Left lung (tissue), 10 donors: ENCODE data around the gene KRTAP10-9. TPM values are rescaled to one million over a fixed set of nuclear protein-coding genes. Genes with fewer than 3 reads are reported as not detected.
"Not testable (repeated sequence)": the region's sequence is repeated elsewhere in the genome, so short reads cannot be mapped to it uniquely, and the experiment has no call there.

Source experiments
- ATAC-seq: fragments of 200-7000 bp; cut with Tn5 transposase; one replicate; pipeline ENCODE4 v1.9.1; 2020; ENCODE audit warnings: moderate library complexity
- DNase-seq, 4 donors: peaks; one replicate each; pipeline ENCODE4 v3.0.0-alpha.2; 2013 to 2020
- H3K27ac ChIP-seq, 2 donors: fragments of 200-600 bp; sonication (generic) in 1 of 2; one replicate each; pipeline versions ENCODE4 v1.5.0 to v1.8.0; 2020 to 2021
- H3K27me3 ChIP-seq, 2 donors: fragments of 200-600 bp; sonication (generic) in 1 of 2; one replicate each; pipeline versions ENCODE4 v1.5.0 to v1.8.0; 2020 to 2021
- H3K36me3 ChIP-seq, 2 donors: fragments of 200-600 bp; sonication (generic) in 1 of 2; one replicate each; pipeline versions ENCODE4 v1.5.0 to v1.8.0; 2020 to 2021
- H3K4me1 ChIP-seq, 2 donors: fragments of 200-600 bp; one replicate each; pipeline ENCODE4 v1.8.0; 2021
- H3K4me3 ChIP-seq, 2 donors: fragments of 200-600 bp; sonication (generic) in 1 of 2; one replicate each; pipeline versions ENCODE4 v1.5.0 to v1.8.0; 2020 to 2021; ENCODE audit warnings: mild to moderate bottlenecking in 1 of 2
- H3K9me3 ChIP-seq, 2 donors: fragments of 200-600 bp; sonication (generic) in 1 of 2; one replicate each; pipeline versions ENCODE4 v1.5.0 to v1.8.0; 2020 to 2021
- intact Hi-C, 2 donors: fragments of 100-400 bp; cut with DNase I; formaldehyde crosslinking; loops; one replicate each; pipeline versions ENCODE4 v1.11.2 to v1.14.2; 2022
- polyA plus RNA-seq, 6 donors: library from polyadenylated mRNA; unstranded; fragments of 120-200 nt; gene quantifications; one replicate each; pipeline ENCODE4 v1.2.1, GENCODE V29; 2013; ENCODE audit not compliant: insufficient read length in 6 of 6
- total RNA-seq, 2 donors: library from RNA; stranded (reverse); fragmentation: NEBNext Ultra II Directional; extraction: Animal tissue kit (Norgen Biotek cat#: 25700); gene quantifications; one replicate each; pipeline ENCODE4 v1.2.1, GENCODE V29; 2021
- TF ChIP-seq, protein P1 (sequence below), 2 donors: fragments of 200-600 bp; sonication (generic) in 1 of 2; IDR thresholded peaks; one replicate each; pipeline versions ENCODE4 v1.5.0 to v1.8.0; 2021; ENCODE audit warnings: antibody characterized with exemption in 2 of 2
- donor health status: DM: no; HTN: yes; CAD: no.
- donor health status: DM: no; HTN: no; CAD: no.

The KRTAP10-9 gene
- total and polyA plus RNA-seq, 8 donors: not detected

- DNase-seq (no peak), ATAC-seq (no peak)
- Histone ChIP-seq H3K4me3 (no peak overlapping the region), H3K9me3 (peaks cover 0 to 13% of the 10 kb centered on the region in 2 donors), H3K27ac (no peak overlapping the region), H3K27me3 (peaks cover 0 to 28% of the 10 kb centered on the region in 2 donors), H3K4me1 (no peaks in the 10 kb centered on the region), H3K36me3 (no peaks in the 10 kb centered on the region)
- TF ChIP-seq, protein P1, sequence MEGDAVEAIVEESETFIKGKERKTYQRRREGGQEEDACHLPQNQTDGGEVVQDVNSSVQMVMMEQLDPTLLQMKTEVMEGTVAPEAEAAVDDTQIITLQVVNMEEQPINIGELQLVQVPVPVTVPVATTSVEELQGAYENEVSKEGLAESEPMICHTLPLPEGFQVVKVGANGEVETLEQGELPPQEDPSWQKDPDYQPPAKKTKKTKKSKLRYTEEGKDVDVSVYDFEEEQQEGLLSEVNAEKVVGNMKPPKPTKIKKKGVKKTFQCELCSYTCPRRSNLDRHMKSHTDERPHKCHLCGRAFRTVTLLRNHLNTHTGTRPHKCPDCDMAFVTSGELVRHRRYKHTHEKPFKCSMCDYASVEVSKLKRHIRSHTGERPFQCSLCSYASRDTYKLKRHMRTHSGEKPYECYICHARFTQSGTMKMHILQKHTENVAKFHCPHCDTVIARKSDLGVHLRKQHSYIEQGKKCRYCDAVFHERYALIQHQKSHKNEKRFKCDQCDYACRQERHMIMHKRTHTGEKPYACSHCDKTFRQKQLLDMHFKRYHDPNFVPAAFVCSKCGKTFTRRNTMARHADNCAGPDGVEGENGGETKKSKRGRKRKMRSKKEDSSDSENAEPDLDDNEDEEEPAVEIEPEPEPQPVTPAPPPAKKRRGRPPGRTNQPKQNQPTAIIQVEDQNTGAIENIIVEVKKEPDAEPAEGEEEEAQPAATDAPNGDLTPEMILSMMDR (IDR thresholded peaks at IDR 0.05): no peak
- intact Hi-C loops: no loop called here
These were observed 12.4 kb downstream of the KRTAP10-9 start for GRCh38 chr21:44639331-44639655.

GRCh38 chr21:44640761-44641160 lies 13.9 kb downstream of the KRTAP10-9 start:
- Histone ChIP-seq H3K9me3 (peaks cover 0 to 23% of the 10 kb centered on the region in 2 donors), H3K4me3 (no peak overlapping the region), H3K27me3 (peaks cover 0 to 24% of the 10 kb centered on the region in 2 donors), H3K27ac (no peak overlapping the region), H3K4me1 (no peaks in the 10 kb centered on the region), H3K36me3 (no peaks in the 10 kb centered on the region)
- intact Hi-C loops: no loop called here
- TF ChIP-seq, protein P1 (IDR thresholded peaks at IDR 0.05): no peak
- ATAC-seq (no peak), DNase-seq (no peak)

DNA sequence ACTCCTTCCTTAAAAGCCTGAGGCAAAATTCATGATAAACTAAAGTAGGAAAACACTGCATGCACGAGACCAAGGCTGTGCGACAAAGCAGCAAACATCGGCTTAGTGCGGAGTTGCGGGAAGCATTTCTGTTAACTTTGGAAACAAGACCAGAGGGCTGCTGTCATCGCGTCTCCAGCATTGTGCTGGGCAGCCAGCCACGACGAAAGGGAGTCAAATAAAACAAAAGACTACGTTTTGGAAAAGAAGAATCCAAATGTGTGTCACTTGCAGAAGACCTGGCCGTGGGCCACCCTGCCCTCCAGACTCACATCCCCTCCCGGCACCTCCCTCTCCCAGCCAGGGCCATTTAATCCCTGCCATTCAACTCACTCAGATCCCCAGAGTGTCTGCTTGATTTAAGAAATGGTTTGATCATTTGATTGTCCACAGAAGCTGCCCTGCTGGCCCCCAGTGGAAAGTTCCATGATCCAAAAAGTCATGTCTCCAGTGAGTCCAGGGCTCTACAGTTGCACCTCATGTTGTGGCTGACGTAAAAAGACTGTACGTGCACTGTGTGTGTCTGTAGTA lies 16.9 kb downstream of the KRTAP10-9 start:
- no peak for DNase-seq
- H3K27ac ChIP-seq: no peak overlapping the region
- TF ChIP-seq, protein P1 (IDR thresholded peaks at IDR 0.05): no peak
- no peaks in the 10 kb centered on the region for H3K4me1 ChIP-seq
- H3K4me3 ChIP-seq: no peak overlapping the region
- H3K9me3 ChIP-seq: peaks cover 0 to 23% of the 10 kb centered on the region in 2 donors
- H3K27me3 ChIP-seq: peaks cover 0 to 34% of the 10 kb centered on the region in 2 donors
- no peak for ATAC-seq
- intact Hi-C loops: no loop called here
- H3K36me3 ChIP-seq: no peaks in the 10 kb centered on the region

DNA sequence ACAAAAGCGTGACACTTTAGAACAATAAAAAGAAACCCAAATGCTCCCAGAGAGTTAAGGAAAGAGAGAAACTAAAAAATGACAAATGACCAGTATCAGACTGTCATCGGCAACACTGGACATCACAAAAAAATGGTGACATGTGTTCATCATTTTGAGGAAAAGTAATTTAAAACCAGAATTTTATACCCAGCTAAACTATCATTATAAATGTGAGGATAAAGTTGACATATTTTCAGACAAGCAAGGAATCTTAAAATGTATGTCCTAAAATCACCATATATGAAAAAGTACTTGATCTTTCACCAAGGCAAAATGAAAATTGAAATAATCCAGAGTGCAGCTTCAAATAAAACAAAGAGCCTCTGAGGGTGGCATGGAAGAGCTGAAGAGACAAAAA lies 18.0 kb downstream of the KRTAP10-9 start:
- Histone ChIP-seq H3K4me3 (no peak overlapping the region), H3K4me1 (no peaks in the 10 kb centered on the region), H3K36me3 (no peaks in the 10 kb centered on the region), H3K27ac (no peak overlapping the region), H3K27me3 (peaks cover 0 to 32% of the 10 kb centered on the region in 2 donors), H3K9me3 (peaks cover 0 to 23% of the 10 kb centered on the region in 2 donors)
- intact Hi-C loops: no loop called here
- no peak for ATAC-seq
- DNase-seq: no peak
- TF ChIP-seq, protein P1 (IDR thresholded peaks at IDR 0.05): no peak

GRCh38 chr21:44646366-44647221 lies 19.7 kb downstream of the KRTAP10-9 start, which contains the start of gene KRTAP10-11:
Gene KRTAP10-11, plus strand, starts transcription at chr21:44646414. Its CDS starts 45 bp downstream, at chr21:44646459.
- H3K36me3 ChIP-seq, DNase-seq, ATAC-seq, H3K4me1 ChIP-seq, H3K4me3 ChIP-seq, intact Hi-C loops, H3K27ac ChIP-seq: not testable (repeated sequence)
- peaks cover 0 to 14% of the 10 kb centered on the region in 2 donors for H3K9me3 ChIP-seq
- peaks cover 0 to 32% of the 10 kb centered on the region in 2 donors for H3K27me3 ChIP-seq
